Erythroblast (primary cell): ENCODE results near the gene TMIE.
A peak's percentile ranks its signal among the peaks of the same experiment; 100 is the strongest.
"Not testable (repeated sequence)": the region's sequence is repeated elsewhere in the genome, so short reads cannot be mapped to it uniquely, and the experiment has no call there.

Experiments used
- DNase-seq, 2 experiments: peaks; one replicate each; lab custom pipeline; 2025; lab: John Stamatoyannopoulos, UW
- GATA1 ChIP-seq: IDR thresholded peaks from 2 replicates; pipeline ENCODE4 v1.6.1; 2011; ENCODE audit warnings: low read depth, mild to moderate bottlenecking, control low read depth, low read length, moderate library complexity
- POLR2A ChIP-seq: IDR thresholded peaks from 2 replicates; pipeline ENCODE4 v1.6.1; 2011; ENCODE audit warnings: mild to moderate bottlenecking, low read length

The TMIE gene

DNA sequence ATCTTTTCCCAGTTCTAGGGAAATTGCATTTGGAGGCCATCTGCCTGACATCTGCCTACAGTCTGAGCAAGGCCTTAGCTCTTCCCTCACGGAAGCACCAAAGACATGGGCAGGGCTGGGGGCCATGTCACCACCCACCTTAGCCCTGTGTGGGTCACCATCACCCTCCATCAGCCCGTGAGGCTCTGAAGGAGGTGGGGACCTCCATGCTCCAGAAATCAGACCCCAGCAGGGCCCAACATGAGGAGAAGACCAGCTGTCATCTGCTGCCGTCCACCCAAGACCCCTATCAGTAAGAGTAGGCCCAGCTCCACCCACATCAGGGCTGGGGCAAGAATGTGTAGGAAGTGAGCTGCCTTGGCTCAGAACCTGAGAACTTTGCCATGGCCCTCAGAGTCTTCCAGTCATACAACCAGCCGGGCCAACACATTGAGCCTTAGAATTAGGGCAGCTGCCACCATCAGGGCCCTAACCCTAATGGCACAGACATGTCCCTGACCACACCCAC is 1.9 kb downstream of the TMIE start:
- TF ChIP-seq POLR2A (no peak), GATA1 (no peak)
- no peak for DNase-seq

- DNase-seq = not testable (repeated sequence)
Observed at GRCh38 chr3:46704346-46704745, 3.2 kb downstream of the TMIE start.

GRCh38 chr3:46705022-46705530 is 3.9 kb downstream of the TMIE start:
- DNase-seq = peak; percentile 60 to 78
- TF ChIP-seq POLR2A (no peak), GATA1 (no peak)

GRCh38 chr3:46705751-46706552 is 4.8 kb downstream of the TMIE start:
- DNase-seq = no peak
- TF ChIP-seq GATA1 = no peak
- TF ChIP-seq POLR2A = no peak

GRCh38 chr3:46706771-46707582 is 5.8 kb downstream of the TMIE start:
- DNase-seq = no peak
- TF ChIP-seq GATA1 (no peak), POLR2A (no peak)

DNA sequence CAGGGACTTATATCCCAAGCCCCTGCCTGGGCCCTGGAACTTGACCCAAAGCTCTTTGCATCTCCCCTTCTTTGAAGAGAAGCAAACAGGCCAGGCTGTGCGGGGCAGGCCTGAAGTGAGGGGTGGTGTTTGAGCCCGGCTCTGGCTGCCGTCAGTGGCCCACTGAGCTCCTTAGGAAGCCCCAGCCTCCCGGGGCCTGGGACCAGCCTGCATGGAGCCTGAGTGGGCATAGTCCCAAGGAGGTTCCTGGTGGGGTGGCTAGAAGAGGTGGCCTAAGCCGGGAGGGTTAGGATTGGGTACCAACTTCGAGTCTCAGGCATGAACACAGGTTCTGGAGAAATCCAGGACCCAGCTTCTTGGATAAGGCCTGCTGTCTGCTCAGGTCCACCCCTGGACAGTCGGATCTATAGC is 6.4 kb downstream of the TMIE start:
- TF ChIP-seq POLR2A (no peak), GATA1 (no peak)
- DNase-seq = no peak

DNA sequence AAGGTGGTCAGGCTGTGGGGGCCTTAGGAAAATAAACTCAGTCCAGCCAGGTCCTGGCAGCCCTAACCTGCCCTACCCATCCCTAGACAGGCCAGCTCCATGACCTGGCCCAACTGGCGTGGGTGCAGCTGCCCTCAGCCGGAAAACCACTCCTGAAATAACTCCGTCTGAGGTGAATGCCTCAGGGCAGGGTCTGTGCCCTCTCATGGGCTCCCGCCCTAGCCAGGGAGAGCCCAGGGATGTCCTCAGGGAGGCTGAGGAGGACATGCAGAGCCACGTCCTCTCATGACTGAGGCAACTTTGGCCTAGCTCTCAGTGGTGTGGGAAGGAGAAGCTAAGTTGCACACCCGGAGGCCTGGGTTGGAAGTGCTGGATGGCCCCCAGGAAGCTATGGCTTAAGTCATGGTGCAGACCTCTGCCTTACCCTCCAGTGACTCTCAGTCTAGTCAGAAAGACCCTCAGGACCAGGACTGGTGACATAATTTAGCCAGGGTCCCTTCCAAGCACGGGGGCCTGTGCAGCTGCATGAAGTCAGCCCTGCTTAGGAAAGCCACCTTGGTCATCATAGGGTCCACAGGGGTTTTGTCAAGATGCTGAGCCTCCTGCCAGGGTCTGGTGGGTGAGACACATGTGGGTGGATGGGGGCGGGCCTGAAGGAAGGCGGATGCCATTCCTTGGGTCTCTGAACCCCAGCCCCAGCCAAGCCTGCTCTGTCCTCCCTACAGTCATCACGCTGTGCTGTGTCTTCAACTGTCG is 7.4 kb downstream of the TMIE start:
- no peak for TF ChIP-seq POLR2A
- TF ChIP-seq GATA1 = no peak
- DNase-seq = no peak

GRCh38 chr3:46709157-46709654 is 8.0 kb downstream of the TMIE start:
- no peak for TF ChIP-seq POLR2A
- TF ChIP-seq GATA1 = no peak
- DNase-seq = no peak

DNA sequence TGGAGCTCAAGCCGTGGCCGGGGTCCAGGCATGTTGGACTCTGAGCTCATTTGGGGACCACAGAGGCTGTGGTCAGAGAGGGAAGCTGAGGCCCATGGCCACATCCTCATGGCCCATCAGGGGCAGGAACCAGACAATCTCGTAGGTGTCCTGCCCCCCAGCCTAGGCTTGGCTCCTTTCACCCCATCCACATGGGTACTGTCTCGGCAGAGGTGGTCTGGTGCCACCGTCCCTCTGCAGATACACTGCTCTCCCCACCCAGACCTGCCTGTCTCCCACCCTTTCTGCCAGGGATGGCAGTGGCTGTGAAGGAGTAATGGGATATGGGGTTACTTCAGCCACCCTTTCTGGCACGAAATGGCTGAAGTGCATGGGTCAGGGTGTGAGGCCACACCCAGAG is 8.5 kb downstream of the TMIE start:
- TF ChIP-seq GATA1 (no peak), POLR2A (no peak)

GRCh38 chr3:46710229-46710628 is 9.0 kb downstream of the TMIE start:
- no peak for DNase-seq
- TF ChIP-seq GATA1 (no peak), POLR2A (no peak)

More for the DNA sequence above, 8.5 kb downstream of the TMIE start:
- DNase-seq = no peak

- no peak for DNase-seq
- no peak for TF ChIP-seq GATA1
- no peak for TF ChIP-seq POLR2A
Observed at GRCh38 chr3:46710671-46711295, 9.6 kb downstream of the TMIE start.

GRCh38 chr3:46711305-46711704 is 10.1 kb downstream of the TMIE start:
- no peak for DNase-seq
- TF ChIP-seq POLR2A (no peak), GATA1 (no peak)

DNA sequence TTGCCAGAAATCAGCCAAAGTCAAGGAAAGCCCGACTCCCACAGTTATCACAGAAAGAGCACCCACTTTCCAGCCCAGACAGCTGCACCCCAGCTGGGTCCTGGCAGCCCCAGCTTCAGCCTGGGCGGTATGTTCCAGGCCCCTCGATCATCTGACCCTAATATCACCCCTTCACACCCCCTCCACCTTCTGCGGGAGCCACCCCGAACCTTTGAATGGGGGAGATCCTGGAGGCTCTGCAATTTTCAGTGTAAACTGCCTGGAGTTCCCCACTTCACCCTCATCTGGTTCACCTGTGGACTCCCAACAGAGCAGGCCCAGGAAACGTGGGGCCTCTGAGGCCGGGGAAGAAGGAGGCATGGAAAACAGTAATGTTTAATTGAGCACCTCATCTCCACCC is 10.6 kb downstream of the TMIE start:
- TF ChIP-seq POLR2A (no peak), GATA1 (no peak)
- no peak for DNase-seq
